Superior temporal gyrus (tissue), 1 donor: ENCODE data around the gene EVA1B.

Experiments
- DNase-seq: peaks from one replicate; pipeline ENCODE4 v3.0.0-alpha.2; 2016; ENCODE audit errors: extremely low spot score

EVA1B gene

GRCh38 chr1:36320291-36320761 is 3.1 kb downstream of the EVA1B start:
- DNase-seq, result no peak

- DNase-seq, result no peak
Measured at GRCh38 chr1:36309397-36309796, 14.0 kb downstream of the EVA1B start.

GRCh38 chr1:36307601-36308330 is 15.7 kb downstream of the EVA1B start:
- no peak for DNase-seq

- DNase-seq, result peak; percentile 88
Measured at GRCh38 chr1:36306902-36307456, 16.5 kb downstream of the EVA1B start.

GRCh38 chr1:36306210-36306901 is 17.1 kb downstream of the EVA1B start, which contains the start of gene SH3D21:
SH3D21 (plus strand) TSS chr1:36306368; CDS start chr1:36306421, 53 bp downstream.
- DNase-seq, result no peak

- no peak for DNase-seq
Measured at GRCh38 chr1:36305915-36306209, 17.6 kb downstream of the EVA1B start.

- no peak for DNase-seq
Measured at GRCh38 chr1:36304970-36305914, 18.2 kb downstream of the EVA1B start.

- DNase-seq, result no peak
Measured at GRCh38 chr1:36304521-36304920, 18.9 kb downstream of the EVA1B start.

- DNase-seq, result no peak
Measured at GRCh38 chr1:36303650-36304360, 19.6 kb downstream of the EVA1B start.

GRCh38 chr1:36303244-36303643 is 20.2 kb downstream of the EVA1B start:
- DNase-seq, result no peak

- no peak for DNase-seq
Measured at GRCh38 chr1:36301220-36301619, 22.2 kb downstream of the EVA1B start.

- no peak for DNase-seq
Measured at GRCh38 chr1:36300526-36300925, 22.9 kb downstream of the EVA1B start.

- no peak for DNase-seq
Measured at GRCh38 chr1:36298640-36299039, 24.8 kb downstream of the EVA1B start.

- no peak for DNase-seq
Measured at GRCh38 chr1:36297062-36297461, 26.4 kb downstream of the EVA1B start.

- no peak for DNase-seq
Measured at GRCh38 chr1:36295390-36295789, 28.1 kb downstream of the EVA1B start.

- DNase-seq, result no peak
Measured at GRCh38 chr1:36287595-36287994, 35.9 kb downstream of the EVA1B start.

GRCh38 chr1:36286802-36287201 is 36.6 kb downstream of the EVA1B start:
- no peak for DNase-seq

- DNase-seq, result peak; percentile 93
Measured at GRCh38 chr1:36285443-36286101, 37.9 kb downstream of the EVA1B start.

- no peak for DNase-seq
Measured at GRCh38 chr1:36284517-36284916, 38.9 kb downstream of the EVA1B start.

- DNase-seq, result no peak
Measured at GRCh38 chr1:36284061-36284460, 39.4 kb downstream of the EVA1B start.
